Stimulated activated memory B cell treated with anti-CD40 and anti-IgM and Interleukin-4, amounts not matched to agents 10 μg/mL and 1 μg/mL and 100 μg/mL, for 72 hours (primary cell): ENCODE data around the gene SCUBE1.

Source experiments
- ATAC-seq: fragments of 150-1000 bp; cut with Tn5 transposase; 2 replicates; pipeline ENCODE4 v1.10.0; 2021
- H3K27ac Mint-ChIP-seq: one replicate; pipeline ENCODE4 v1.8.0; 2022; ENCODE audit warnings: mild to moderate bottlenecking, mixed read lengths
- H3K27me3 Mint-ChIP-seq: one replicate; pipeline ENCODE4 v1.8.0; 2022; ENCODE audit warnings: mixed read lengths
- H3K36me3 Mint-ChIP-seq: one replicate; pipeline ENCODE4 v1.8.0; 2022; ENCODE audit warnings: mixed read lengths
- H3K4me1 Mint-ChIP-seq: one replicate; pipeline ENCODE4 v1.8.0; 2022; ENCODE audit warnings: mixed read lengths
- H3K4me3 Mint-ChIP-seq: one replicate; pipeline ENCODE4 v1.8.0; 2022; ENCODE audit warnings: mild to moderate bottlenecking, moderate library complexity, mixed read lengths
- H3K9me3 Mint-ChIP-seq: one replicate; pipeline ENCODE4 v1.8.0; 2022; ENCODE audit warnings: mixed read lengths

SCUBE1 gene

DNA sequence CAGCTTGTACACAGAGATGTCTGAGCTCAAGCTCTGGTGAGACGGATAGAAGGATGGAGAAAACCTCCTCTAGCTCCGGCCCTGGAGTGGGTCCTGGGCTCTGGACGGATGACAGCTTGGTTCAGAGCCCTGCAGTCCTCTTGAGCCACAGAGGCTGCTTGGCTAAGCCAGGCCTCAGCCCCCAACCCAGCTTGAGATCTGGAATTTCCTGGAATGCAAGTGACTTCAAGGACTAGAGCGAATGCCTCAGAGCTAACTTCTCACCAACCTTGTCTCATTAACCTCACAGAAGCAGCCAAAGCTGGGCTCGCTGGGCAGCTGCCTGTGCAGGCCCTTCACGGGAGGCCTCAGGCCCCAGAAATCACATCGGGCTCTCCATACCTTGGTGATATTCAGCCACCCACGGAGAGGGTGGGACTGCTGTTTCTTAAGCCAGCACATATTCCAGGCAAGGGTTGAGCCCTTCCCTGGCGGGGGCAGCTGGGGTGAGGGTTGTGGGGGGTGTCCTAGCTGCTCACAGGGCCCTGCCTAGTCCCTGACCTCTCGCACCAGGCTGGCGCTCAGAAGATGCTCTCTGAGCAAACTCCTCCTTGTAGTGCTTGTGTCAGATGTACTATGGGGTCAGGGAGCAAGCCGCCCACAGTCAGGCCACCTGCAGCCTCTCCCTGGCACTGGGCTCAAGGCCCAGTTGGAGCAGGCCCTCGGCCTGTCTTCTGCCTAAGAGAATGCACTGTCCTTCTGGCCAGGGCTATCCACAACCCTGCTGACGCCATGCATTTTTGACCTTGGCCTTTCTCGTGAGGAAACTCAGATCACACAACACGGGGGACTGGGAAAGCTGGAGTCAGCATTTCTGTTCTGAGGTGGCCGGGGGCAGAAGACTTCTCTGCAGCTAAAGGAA lies 82.6 kb downstream of the SCUBE1 start:
- Mint-ChIP-seq H3K36me3 (no peaks in the 10 kb centered on the region), H3K27me3 (peaks cover 55% of the 10 kb centered on the region), H3K4me3 (no peak overlapping the region), H3K27ac (no peak overlapping the region), H3K4me1 (peaks cover 35% of the 10 kb centered on the region), H3K9me3 (no peaks in the 10 kb centered on the region)
- no peak for ATAC-seq

DNA sequence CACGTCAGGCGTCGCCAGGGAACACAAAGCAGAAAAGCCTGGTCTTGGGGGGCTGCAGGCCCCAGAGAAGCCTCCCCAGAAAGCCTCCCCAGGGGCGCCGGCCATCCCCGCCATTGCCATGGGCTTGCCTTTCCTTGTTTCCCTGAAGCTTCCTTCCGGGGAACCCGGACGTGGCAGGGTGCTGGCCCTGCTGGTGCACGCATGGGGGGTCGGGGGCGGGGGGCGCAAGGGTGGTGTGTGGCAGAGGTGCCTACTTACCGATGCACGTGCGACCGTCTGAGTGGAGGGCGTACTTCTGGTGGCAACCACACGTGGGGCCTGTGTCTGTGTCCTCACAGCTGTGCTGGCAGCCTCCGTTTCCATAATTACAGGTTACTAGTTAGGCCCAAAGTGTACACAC lies 85.2 kb downstream of the SCUBE1 start:
- H3K27me3 Mint-ChIP-seq = peaks cover 67% of the 10 kb centered on the region
- no peaks in the 10 kb centered on the region for H3K36me3 Mint-ChIP-seq
- H3K9me3 Mint-ChIP-seq = no peaks in the 10 kb centered on the region
- H3K27ac Mint-ChIP-seq = no peak overlapping the region
- H3K4me1 Mint-ChIP-seq = peaks cover 16% of the 10 kb centered on the region
- no peak for ATAC-seq
- H3K4me3 Mint-ChIP-seq = no peak overlapping the region

DNA sequence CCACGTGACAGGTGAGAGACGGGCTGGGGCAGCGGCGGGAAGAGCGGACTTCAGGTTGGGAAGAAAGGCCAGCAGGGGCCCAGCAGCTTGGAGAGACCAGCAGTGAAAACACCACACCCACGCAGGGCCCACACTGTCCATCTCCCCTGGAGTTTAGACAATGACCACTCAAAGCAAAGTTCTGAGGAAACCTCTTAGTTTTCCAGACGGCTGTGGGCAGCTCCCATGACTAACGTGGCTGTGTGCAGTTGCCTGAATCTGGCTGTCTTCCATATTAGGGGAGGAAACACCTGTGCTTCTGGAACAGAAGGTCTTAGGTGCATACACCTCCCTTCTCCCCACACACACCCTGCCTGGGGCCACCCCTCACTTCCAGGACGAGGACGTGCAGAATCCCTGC lies 85.6 kb downstream of the SCUBE1 start:
- Mint-ChIP-seq H3K9me3 (no peaks in the 10 kb centered on the region), H3K27ac (no peak overlapping the region), H3K27me3 (peaks cover 67% of the 10 kb centered on the region), H3K36me3 (no peaks in the 10 kb centered on the region), H3K4me1 (peaks cover 12% of the 10 kb centered on the region), H3K4me3 (no peak overlapping the region)
- ATAC-seq = no peak

DNA sequence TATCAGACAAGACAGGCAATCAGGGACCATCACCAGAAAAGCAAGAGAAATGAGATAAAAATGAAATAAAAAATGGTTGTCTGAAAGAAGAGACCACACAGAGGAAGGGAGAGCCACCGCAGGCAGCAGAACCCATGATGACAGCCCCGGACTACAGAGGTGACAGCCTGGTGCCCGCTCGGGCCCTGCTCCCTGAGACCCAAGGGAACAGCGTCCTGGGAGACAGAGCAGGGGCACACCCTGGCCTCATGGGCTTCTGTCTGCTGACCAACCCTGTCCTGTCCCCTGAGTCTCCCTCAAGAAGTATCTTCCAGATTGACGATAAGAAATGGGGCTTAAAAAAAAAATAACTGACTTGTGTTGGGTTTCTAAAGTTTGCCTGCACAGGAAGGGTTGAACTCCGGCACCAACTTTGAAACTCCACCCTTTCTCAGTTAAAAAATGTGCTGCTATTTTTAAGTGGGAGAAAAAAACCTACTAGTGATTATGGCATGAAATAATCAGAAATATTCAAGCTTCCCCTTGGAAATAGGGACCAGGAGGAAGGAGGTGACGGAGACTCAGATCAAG lies 86.1 kb downstream of the SCUBE1 start:
- ATAC-seq = no peak

DNA sequence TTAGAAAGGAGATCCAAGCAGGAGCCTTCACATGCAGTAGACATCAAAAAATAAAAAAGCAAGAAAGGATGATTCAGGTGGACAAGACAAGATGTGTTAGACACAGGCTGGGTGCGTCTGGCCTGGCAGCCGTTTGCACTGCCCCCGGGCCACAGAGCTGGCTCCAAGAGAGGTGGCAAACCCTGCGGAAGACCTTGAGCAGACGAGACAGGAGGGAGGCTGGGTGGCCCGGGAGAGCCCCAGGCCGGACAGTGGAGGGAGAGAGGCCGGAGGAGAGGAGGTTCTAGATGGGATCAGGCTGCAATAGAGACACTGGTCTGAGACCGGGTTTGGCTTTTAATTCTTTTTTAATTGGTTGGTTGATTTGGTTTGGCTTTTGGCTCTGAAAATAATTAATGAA lies 86.6 kb downstream of the SCUBE1 start:
- H3K27ac Mint-ChIP-seq = no peak overlapping the region
- ATAC-seq = no peak
- H3K27me3 Mint-ChIP-seq = peaks cover 71% of the 10 kb centered on the region
- H3K4me1 Mint-ChIP-seq = peaks cover 11% of the 10 kb centered on the region
- no peak overlapping the region for H3K4me3 Mint-ChIP-seq
- no peaks in the 10 kb centered on the region for H3K36me3 Mint-ChIP-seq
- H3K9me3 Mint-ChIP-seq = no peaks in the 10 kb centered on the region

More for the DNA sequence above, 86.1 kb downstream of the SCUBE1 start:
- Mint-ChIP-seq H3K9me3 (no peaks in the 10 kb centered on the region), H3K36me3 (no peaks in the 10 kb centered on the region), H3K4me3 (no peak overlapping the region), H3K27me3 (peaks cover 67% of the 10 kb centered on the region), H3K27ac (no peak overlapping the region), H3K4me1 (peaks cover 11% of the 10 kb centered on the region)

DNA sequence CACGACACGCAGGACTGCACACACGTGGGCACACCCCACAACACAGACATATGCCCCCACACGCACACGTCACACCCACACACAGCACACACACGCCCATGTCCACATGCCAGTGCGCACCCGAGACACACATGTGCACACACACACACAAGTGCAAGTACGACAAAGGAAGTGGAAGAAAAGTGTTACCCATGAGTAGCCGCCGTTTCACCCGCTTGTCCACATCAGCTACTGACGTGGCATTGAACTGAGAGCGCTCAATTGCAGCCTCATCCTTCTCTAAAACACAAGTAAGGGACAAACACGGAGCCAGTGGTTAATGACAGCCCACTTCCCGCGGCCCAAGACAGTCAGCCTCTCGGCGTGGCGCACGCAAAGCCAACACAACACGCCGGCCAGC lies 87.9 kb downstream of the SCUBE1 start:
- Mint-ChIP-seq H3K27ac (no peak overlapping the region), H3K36me3 (no peaks in the 10 kb centered on the region), H3K27me3 (peaks cover 84% of the 10 kb centered on the region), H3K4me1 (peaks cover 11% of the 10 kb centered on the region), H3K9me3 (no peaks in the 10 kb centered on the region), H3K4me3 (no peak overlapping the region)
- ATAC-seq = no peak

DNA sequence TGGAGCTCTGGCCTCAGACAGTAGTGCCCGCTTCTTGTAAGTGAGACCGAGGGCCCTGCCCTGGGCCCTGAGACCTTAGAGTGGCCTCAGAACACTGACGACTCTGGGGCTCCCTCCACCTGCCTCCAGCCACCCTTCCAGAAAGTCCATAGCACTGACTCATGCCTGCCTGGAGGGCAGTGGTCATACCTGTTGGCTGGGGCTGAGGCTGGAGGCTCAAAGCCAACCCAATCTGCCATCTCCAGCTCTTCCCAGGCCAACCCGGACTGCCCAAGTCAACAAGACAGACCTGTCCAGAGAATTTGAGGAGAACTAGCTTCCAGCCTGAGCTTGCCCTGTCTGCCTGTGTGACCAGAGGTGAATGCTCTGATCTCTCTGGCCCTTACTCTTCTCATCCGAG lies 89.3 kb downstream of the SCUBE1 start:
- Mint-ChIP-seq H3K36me3 (no peaks in the 10 kb centered on the region), H3K4me1 (peaks cover 11% of the 10 kb centered on the region), H3K9me3 (no peaks in the 10 kb centered on the region), H3K4me3 (no peak overlapping the region), H3K27ac (no peak overlapping the region), H3K27me3 (peaks cover 95% of the 10 kb centered on the region)
- no peak for ATAC-seq

DNA sequence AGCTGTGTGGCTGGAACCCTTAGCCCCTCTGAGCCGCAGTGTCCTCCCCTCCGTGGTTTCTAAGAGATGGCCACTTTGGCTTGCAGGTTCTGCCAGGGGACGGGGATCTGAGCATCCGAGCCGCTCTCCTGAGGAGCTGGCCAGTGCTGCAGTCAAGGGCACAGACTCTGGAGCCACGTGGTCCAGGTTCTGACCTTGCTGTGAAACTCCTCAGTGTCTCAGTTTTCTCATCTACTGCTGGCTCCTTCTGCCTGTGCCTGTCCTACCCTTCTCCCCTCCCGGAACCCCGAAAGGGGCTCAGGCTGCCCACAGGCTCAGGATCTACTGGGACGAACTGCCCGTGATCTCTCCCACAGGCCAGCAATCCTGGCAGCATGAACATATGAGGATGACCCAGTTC lies 90.9 kb downstream of the SCUBE1 start:
- Mint-ChIP-seq H3K27me3 (peaks cover 97% of the 10 kb centered on the region), H3K9me3 (no peaks in the 10 kb centered on the region), H3K4me3 (no peak overlapping the region), H3K4me1 (peaks cover 9% of the 10 kb centered on the region), H3K36me3 (no peaks in the 10 kb centered on the region), H3K27ac (no peak overlapping the region)
- no peak for ATAC-seq

DNA sequence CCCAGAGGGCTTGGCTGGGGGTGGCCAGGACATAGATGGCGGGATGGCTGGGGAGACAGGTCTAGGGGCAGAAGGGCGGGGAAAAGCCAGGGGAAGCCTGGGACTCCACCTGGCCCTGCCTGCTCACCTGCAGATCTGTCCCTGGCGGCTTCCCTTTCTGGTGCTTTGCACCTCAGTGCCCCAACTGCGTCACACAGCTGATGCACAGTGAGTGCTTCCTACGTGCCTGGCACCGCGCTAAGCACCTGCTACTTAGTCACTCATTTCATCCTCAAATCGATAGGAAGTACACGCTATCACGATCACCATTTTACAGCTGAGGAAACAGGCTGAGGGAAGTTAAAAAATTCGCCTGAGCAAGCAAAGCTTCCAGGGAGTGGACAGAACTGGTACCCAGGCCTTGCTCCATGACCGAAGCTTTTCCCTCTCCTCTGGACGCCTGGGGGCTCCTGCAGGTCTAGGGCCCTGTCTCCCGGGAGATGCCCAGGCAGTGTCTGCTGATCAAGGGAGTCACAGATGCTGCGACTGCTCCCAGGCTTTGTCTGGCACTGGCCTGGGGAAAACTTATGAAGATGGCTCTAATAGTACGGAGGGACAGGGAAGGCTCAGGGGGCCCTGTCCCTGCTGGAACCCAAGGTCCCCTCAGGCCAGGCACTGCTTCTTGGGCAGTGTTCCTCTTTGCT lies 93.2 kb downstream of the SCUBE1 start:
- no peaks in the 10 kb centered on the region for H3K36me3 Mint-ChIP-seq

DNA sequence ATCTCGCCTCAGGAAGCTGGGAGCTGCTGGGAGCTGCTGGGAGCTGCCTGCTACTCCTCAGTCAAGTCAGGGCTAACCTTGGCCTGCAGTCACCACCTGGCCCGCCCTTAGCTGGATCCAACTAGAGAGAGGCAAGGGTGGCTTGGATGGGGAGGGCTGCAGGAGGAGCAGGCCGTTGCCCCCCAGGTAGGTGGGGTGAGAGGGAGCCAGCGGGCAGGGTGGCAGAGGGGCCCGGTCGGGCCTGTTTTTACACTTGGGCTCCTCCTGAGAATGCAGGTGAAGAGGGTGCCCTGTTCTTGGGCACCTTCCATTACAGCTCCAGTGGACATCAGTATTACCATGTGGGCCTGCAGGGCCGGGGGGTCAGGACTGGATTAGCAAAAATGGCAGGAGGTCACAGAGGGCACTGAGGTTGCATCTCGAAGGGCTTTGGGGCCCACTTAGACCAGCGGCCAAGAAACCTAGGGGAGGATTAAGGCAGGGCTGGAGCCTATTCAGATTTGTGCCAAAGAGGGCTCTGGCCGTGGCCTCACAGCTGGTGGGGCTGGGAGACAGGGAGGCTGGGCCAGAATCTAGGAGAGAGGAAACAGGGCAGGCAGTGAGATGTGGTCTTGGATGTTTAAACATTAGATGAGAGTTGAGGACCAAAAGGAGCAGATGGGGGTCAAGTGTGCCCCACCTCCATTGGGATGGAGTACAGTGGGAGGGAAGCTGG lies 95.5 kb downstream of the SCUBE1 start:
- Mint-ChIP-seq H3K9me3 (no peaks in the 10 kb centered on the region), H3K4me1 (peaks cover 5% of the 10 kb centered on the region), H3K4me3 (no peak overlapping the region), H3K27ac (no peak overlapping the region), H3K27me3 (peaks cover 84% of the 10 kb centered on the region), H3K36me3 (no peaks in the 10 kb centered on the region)
- ATAC-seq = no peak

More for the DNA sequence above, 93.2 kb downstream of the SCUBE1 start:
- ATAC-seq = peak; percentile 5
- Mint-ChIP-seq H3K27ac (no peak overlapping the region), H3K27me3 (peaks cover 95% of the 10 kb centered on the region), H3K9me3 (no peaks in the 10 kb centered on the region), H3K4me3 (no peak overlapping the region), H3K4me1 (peaks cover 5% of the 10 kb centered on the region)

DNA sequence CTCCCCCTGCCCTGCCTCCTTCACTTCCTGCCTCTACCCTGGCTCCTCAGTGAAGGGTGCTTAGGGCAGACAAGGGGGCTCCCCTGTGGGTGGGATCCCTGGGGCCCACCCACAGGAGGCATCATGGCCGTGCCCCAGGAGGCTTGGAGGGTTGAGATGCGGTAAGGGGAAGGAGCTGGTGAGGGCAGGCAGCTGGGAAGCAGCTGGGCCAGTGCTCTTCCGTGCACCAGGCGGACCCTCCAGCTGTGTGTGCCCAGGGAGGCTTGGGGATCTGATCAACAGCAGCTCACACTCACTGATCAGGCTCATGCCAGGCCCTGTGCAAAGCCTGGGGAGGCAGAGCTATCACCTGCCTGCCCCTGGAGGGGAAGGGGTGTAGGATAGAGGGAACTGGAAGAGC lies 97.0 kb downstream of the SCUBE1 start:
- H3K4me1 Mint-ChIP-seq = peaks cover 5% of the 10 kb centered on the region
- no peak for ATAC-seq
- H3K36me3 Mint-ChIP-seq = no peaks in the 10 kb centered on the region

DNA sequence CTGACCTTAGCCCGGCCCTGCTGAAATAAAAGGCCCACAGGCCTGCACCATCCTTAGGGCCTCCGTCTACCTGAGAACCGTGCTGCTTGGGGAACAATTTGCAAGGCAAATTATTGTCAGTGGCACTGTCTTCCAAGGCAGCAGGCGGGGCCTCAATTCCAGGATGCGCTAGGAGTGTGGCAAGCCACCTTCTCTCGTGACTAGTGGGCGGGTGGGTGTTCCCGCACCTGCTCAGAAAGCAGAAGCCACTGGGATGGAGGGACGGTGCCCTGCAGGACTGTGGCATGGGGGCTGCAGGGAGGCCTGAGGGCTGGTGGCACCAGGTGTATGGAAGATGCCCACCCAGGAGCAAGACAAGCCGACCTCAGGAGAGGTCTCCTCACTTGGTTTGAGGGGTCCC lies 97.5 kb downstream of the SCUBE1 start:
- Mint-ChIP-seq H3K27ac (no peak overlapping the region), H3K27me3 (peaks cover 74% of the 10 kb centered on the region), H3K4me1 (peaks cover 5% of the 10 kb centered on the region), H3K9me3 (no peaks in the 10 kb centered on the region), H3K36me3 (no peaks in the 10 kb centered on the region), H3K4me3 (no peak overlapping the region)
- no peak for ATAC-seq

More for the DNA sequence above, 97.0 kb downstream of the SCUBE1 start:
- H3K9me3 Mint-ChIP-seq = no peaks in the 10 kb centered on the region
- peaks cover 77% of the 10 kb centered on the region for H3K27me3 Mint-ChIP-seq
- no peak overlapping the region for H3K27ac Mint-ChIP-seq
- H3K4me3 Mint-ChIP-seq = no peak overlapping the region

DNA sequence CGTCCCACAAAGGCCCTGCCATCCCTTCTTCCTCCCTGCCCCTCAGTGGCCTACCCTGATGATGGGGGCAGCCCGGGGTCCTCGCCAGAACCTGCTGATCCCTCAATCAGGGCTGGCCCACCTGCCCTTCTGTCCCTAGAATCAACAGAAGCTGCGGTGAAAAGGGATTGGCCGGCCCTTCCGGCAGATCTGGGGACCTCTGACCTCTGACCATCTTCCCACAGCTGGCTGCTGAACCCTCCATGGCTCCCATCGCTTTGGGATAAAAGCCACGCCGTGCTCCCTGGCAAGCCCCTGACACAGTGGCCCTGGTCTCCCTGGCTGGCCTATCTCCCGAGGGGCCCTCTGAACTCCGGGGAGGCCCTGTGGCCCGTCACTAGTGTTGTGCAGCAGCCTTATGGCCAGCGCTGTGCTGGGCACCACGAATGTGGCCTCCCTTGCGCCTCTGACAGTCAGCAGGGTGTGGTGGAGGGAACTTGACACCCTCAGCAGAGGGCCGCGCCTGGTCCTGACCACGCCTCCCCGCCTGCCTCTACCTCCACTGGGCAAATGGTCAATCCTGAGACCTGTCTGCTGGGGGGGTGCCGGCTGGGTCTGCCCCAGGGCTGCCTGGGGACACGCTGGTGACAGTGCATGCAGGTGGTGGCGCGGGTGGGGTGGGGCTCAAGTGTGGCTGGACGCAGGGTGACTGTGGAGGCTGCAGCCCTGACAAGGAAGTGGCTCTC lies 98.2 kb downstream of the SCUBE1 start:
- Mint-ChIP-seq H3K27ac (no peak overlapping the region), H3K4me1 (peaks cover 5% of the 10 kb centered on the region), H3K27me3 (peaks cover 73% of the 10 kb centered on the region), H3K36me3 (no peaks in the 10 kb centered on the region), H3K9me3 (no peaks in the 10 kb centered on the region), H3K4me3 (no peak overlapping the region)
- no peak for ATAC-seq

DNA sequence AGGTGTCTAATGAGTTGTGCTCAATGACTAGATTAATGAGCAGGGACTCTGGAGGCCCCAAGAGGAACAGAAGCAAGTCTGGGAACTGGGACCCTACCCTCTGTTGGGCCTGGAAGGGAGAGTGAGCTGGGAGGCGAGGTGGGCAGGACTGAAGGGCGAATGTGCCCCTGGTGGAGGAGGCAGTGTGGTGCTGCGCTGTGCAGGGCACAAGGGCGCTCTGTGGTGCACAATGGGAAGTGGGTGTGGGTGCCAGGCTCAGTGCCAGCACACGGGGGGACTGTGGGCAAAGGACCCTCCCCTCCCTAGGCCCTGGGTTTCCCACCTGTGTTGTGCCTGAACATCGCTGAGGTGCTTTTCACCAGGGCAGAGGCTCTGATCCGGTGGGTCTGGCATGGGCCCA lies 98.8 kb downstream of the SCUBE1 start:
- Mint-ChIP-seq H3K36me3 (no peaks in the 10 kb centered on the region), H3K27me3 (peaks cover 72% of the 10 kb centered on the region), H3K4me3 (no peak overlapping the region), H3K27ac (no peak overlapping the region), H3K9me3 (no peaks in the 10 kb centered on the region), H3K4me1 (peaks cover 5% of the 10 kb centered on the region)
- ATAC-seq = no peak

DNA sequence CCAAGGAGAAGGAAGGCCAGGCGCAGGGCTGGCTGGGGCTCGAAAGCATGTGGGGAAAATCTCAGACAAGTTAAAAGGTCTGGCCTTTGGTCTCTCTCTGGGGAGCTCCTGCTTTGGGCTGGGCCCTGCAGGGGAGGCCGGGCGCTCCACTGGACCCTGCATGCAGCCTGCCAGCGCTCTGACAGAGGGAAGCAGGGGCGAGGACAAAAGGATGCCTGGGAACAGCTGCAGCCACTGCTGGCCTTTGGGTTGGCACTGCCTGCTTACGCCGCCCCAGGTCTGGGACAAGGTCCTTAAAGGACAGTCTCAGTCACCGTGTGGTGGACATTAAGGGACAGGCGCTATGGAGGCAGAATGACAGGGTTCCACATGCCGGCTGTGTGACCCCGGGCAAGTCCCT lies 99.8 kb downstream of the SCUBE1 start:
- no peak for ATAC-seq
- no peaks in the 10 kb centered on the region for H3K9me3 Mint-ChIP-seq
- H3K4me1 Mint-ChIP-seq = peaks cover 5% of the 10 kb centered on the region
- peaks cover 69% of the 10 kb centered on the region for H3K27me3 Mint-ChIP-seq
- no peaks in the 10 kb centered on the region for H3K36me3 Mint-ChIP-seq
- H3K4me3 Mint-ChIP-seq = no peak overlapping the region
- H3K27ac Mint-ChIP-seq = no peak overlapping the region
